ENCODE results near the gene CTRB1.

GRCh38 chr16:75264999-75265910 is 46.5 kb downstream of the CTRB1 start:
- TF ChIP-seq, protein P1, sequence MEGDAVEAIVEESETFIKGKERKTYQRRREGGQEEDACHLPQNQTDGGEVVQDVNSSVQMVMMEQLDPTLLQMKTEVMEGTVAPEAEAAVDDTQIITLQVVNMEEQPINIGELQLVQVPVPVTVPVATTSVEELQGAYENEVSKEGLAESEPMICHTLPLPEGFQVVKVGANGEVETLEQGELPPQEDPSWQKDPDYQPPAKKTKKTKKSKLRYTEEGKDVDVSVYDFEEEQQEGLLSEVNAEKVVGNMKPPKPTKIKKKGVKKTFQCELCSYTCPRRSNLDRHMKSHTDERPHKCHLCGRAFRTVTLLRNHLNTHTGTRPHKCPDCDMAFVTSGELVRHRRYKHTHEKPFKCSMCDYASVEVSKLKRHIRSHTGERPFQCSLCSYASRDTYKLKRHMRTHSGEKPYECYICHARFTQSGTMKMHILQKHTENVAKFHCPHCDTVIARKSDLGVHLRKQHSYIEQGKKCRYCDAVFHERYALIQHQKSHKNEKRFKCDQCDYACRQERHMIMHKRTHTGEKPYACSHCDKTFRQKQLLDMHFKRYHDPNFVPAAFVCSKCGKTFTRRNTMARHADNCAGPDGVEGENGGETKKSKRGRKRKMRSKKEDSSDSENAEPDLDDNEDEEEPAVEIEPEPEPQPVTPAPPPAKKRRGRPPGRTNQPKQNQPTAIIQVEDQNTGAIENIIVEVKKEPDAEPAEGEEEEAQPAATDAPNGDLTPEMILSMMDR (IDR thresholded peaks at IDR 0.05; ENCODE audit: poor library complexity): no peak
- TF ChIP-seq EZH2 (IDR thresholded peaks at IDR 0.05; ENCODE audit: borderline replicate concordance): no peak
- TF ChIP-seq EZH2phosphoT487 (IDR thresholded peaks at IDR 0.05; ENCODE audit: low read depth, severe bottlenecking, unreplicated experiment): no peak

All from hepatocyte (in vitro differentiated cells).